ENCODE measurements around the gene PNMA8A. TPM values are rescaled to one million over a fixed set of nuclear protein-coding genes. Genes with fewer than 3 reads are reported as not detected.
A peak's percentile ranks its signal among the peaks of the same experiment; 100 is the strongest.

Gene PNMA8A
- polyA plus RNA-seq, 2 of the 4 experiments (the other 2 are of a cell fraction): 11.2 to 15.4 TPM

DNA sequence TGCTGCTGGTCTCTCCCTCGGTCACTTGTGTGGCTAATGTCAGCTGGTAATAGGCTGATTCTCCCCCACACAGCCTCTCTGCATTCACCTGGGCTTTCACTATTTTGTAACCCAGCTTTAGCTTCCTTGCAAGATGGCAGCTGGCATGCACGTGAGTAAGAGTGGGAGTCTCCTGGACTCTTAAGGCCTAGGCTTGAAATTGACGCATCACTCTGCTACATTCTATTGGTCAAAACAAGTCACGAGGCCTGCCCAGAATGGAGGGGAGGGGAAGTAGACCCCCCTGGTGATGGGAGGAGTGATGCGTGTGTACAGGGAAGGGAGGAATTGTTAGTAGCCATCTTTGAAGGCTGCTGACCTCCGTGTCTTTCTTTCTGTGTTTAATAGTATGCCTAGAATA lies 49.3 kb upstream of the PNMA8A start:
- no peak for FAIRE-seq
- no peak for ATAC-seq
- POLR2A ChIA-PET: no interaction called here
- H3K9me3 ChIP-seq: peaks cover 6% of the 10 kb centered on the region; the same call in 1 of the 3 replicates
- no peaks in the 10 kb centered on the region for H3K4me1 ChIP-seq
- H3K4me2 ChIP-seq: no peak overlapping the region
- WGBS (ENCODE audit: missing lambda C conversion rate): 80% methylated on average over 6 of the region's 6 CpGs
- no peak overlapping the region for H3K4me3 ChIP-seq
- CTCF ChIA-PET: interaction anchor here (1.2 to 43.4 kb wide), 4 partner anchors 2 to 141 kb away, joined by 3 to 1052 read pairs (median 538); partner anchors contain the start of gene DACT3
- no peak overlapping the region for H3K27ac ChIP-seq
- TF ChIP-seq, protein P1, sequence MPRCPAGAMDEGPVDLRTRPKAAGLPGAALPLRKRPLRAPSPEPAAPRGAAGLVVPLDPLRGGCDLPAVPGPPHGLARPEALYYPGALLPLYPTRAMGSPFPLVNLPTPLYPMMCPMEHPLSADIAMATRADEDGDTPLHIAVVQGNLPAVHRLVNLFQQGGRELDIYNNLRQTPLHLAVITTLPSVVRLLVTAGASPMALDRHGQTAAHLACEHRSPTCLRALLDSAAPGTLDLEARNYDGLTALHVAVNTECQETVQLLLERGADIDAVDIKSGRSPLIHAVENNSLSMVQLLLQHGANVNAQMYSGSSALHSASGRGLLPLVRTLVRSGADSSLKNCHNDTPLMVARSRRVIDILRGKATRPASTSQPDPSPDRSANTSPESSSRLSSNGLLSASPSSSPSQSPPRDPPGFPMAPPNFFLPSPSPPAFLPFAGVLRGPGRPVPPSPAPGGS (IDR thresholded peaks at IDR 0.05): no peak
- no peak for DNase-seq (ENCODE audit: low read depth in 1 of 2, low spot score in 1 of 2)

GRCh38 chr19:46517471-46517870 lies 46.1 kb upstream of the PNMA8A start:
- H3K4me2 ChIP-seq: no peak overlapping the region
- H3K9me3 ChIP-seq: no peaks in the 10 kb centered on the region
- POLR2A ChIA-PET: no interaction called here
- DNase-seq (ENCODE audit: low read depth in 1 of 2, low spot score in 1 of 2) (no peak), FAIRE-seq (no peak), ATAC-seq (no peak)
- WGBS (ENCODE audit: missing lambda C conversion rate): 89% methylated on average over 6 of the region's 6 CpGs
- no peak overlapping the region for H3K27ac ChIP-seq
- peaks cover 16% of the 10 kb centered on the region; the same call in 2 of the 3 replicates for H3K4me1 ChIP-seq
- H3K4me3 ChIP-seq: no peak overlapping the region
- TF ChIP-seq FOSB (CRISPR knock-in tag; IDR thresholded peaks at IDR 0.05) (no peak), HOXB13 (CRISPR knock-in tag; IDR thresholded peaks at IDR 0.05; ENCODE audit: low read depth) (no peak), ZNF302 (CRISPR knock-in tag; IDR thresholded peaks at IDR 0.05) (no peak), SREBF2 (IDR thresholded peaks at IDR 0.05) (no peak), FOXS1 (CRISPR knock-in tag; IDR thresholded peaks at IDR 0.05) (no peak), GATA3 (IDR thresholded peaks at IDR 0.05; ENCODE audit: borderline replicate concordance) (no peak), HOXB5 (CRISPR knock-in tag; IDR thresholded peaks at IDR 0.05) (no peak), ELK1 (IDR thresholded peaks at IDR 0.05; ENCODE audit: low read depth, low read length) (no peak)
- TF ChIP-seq, protein P2, sequence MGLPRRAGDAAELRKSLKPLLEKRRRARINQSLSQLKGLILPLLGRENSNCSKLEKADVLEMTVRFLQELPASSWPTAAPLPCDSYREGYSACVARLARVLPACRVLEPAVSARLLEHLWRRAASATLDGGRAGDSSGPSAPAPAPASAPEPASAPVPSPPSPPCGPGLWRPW (IDR thresholded peaks at IDR 0.05): no peak
- CTCF ChIA-PET: interaction anchor here (0.6 to 35.8 kb wide), 10 partner anchors 19 to 466 kb away, joined by 3 to 1052 read pairs (median 5); no protein-coding TSS in a partner anchor

GRCh38 chr19:46515879-46516350 lies 44.6 kb upstream of the PNMA8A start:
- FAIRE-seq (peak; percentile 18), ATAC-seq (peak; percentile 79 to 82), DNase-seq (ENCODE audit: low read depth in 1 of 2, low spot score in 1 of 2) (peak; percentile 71 to 89)
- no peak overlapping the region for H3K27ac ChIP-seq
- TF ChIP-seq RAD21 (conservative IDR thresholded peaks at IDR 0.05 in 1 of 2, IDR thresholded peaks at IDR 0.05 in 1 of 2) (peak; percentile 48 to 58), HOXA7 (CRISPR knock-in tag; IDR thresholded peaks at IDR 0.05) (no peak), SREBF2 (IDR thresholded peaks at IDR 0.05) (no peak), MAZ (IDR thresholded peaks at IDR 0.05; ENCODE audit: borderline replicate concordance, low read depth, low read length) (peak; percentile 12; the same call in 1 of the 2 replicates), BHLHE40 (IDR thresholded peaks at IDR 0.05; ENCODE audit: low read depth, low read length) (0 out of 2 replicates have a peak, but pooled peaks have one; percentile 26), GATA3 (IDR thresholded peaks at IDR 0.05; ENCODE audit: borderline replicate concordance) (no peak), SMC3 (IDR thresholded peaks at IDR 0.05) (peak; percentile 48; the same call in 1 of the 3 replicates), ZFP36 (IDR thresholded peaks at IDR 0.05; ENCODE audit: borderline replicate concordance, partially characterized antibody) (peak; percentile 84)
- TF ChIP-seq, protein P3, sequence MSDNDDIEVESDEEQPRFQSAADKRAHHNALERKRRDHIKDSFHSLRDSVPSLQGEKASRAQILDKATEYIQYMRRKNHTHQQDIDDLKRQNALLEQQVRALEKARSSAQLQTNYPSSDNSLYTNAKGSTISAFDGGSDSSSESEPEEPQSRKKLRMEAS (IDR thresholded peaks at IDR 0.05): 0 out of 2 replicates have a peak, but pooled peaks have one; percentile 43
- TF ChIP-seq, protein P4, sequence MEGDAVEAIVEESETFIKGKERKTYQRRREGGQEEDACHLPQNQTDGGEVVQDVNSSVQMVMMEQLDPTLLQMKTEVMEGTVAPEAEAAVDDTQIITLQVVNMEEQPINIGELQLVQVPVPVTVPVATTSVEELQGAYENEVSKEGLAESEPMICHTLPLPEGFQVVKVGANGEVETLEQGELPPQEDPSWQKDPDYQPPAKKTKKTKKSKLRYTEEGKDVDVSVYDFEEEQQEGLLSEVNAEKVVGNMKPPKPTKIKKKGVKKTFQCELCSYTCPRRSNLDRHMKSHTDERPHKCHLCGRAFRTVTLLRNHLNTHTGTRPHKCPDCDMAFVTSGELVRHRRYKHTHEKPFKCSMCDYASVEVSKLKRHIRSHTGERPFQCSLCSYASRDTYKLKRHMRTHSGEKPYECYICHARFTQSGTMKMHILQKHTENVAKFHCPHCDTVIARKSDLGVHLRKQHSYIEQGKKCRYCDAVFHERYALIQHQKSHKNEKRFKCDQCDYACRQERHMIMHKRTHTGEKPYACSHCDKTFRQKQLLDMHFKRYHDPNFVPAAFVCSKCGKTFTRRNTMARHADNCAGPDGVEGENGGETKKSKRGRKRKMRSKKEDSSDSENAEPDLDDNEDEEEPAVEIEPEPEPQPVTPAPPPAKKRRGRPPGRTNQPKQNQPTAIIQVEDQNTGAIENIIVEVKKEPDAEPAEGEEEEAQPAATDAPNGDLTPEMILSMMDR (IDR thresholded peaks at IDR 0.05): peak; percentile 78
- H3K9me3 ChIP-seq: peaks cover 6% of the 10 kb centered on the region; the same call in 2 of the 3 replicates
- POLR2A ChIA-PET: interaction anchor here (0.6 kb wide), 1 partner anchor 65 kb away, joined by 3 read pairs; no protein-coding TSS in a partner anchor
- no peak overlapping the region for H3K4me3 ChIP-seq
- H3K4me1 ChIP-seq: peaks cover 16% of the 10 kb centered on the region; the same call in 2 of the 3 replicates
- 0 out of 3 replicates have a peak overlapping the region, but pooled peaks have one; percentile 24 for H3K4me2 ChIP-seq
- CTCF ChIA-PET: interaction anchor here (0.6 to 35.8 kb wide), 41 partner anchors 9 to 875 kb away, joined by 3 to 1052 read pairs (median 4); partner anchors contain the start of gene PNMA8A
- 17% methylated on average over 6 of the region's 6 CpGs for WGBS (ENCODE audit: missing lambda C conversion rate)

All from A549 (cell line).